ENCODE results near the gene RBP2.
"Not testable (repeated sequence)": the region's sequence is repeated elsewhere in the genome, so short reads cannot be mapped to it uniquely, and the experiment has no call there.

RBP2 gene

DNA sequence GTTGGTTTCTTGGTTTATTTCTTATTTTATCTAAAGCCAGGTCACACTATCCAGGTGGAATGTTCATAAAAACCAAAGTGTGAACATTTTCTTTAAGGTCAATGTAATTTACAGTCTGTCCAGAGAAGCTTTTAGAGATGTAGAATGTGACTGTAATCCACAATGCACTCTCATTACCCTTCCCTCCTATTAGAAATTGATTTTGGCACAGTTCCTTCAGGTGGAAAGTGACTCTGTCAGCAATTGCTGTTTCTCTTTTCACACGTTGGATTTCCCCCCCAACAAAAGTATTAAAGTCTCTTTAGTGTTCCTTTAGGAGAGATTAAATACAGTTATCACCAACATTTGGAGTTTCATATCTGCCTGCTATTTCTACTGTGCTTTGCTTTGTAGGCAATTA lies 55.3 kb downstream of the RBP2 start:
- Mint-ChIP-seq H3K36me3 (ENCODE audit: low read depth) (no peaks in the 10 kb centered on the region), H3K4me3 (no peak overlapping the region), H3K27me3 (ENCODE audit: low read depth) (peaks cover 6% of the 10 kb centered on the region), H3K4me1 (ENCODE audit: low read depth) (no peaks in the 10 kb centered on the region), H3K27ac (no peak overlapping the region), H3K9me3 (peaks cover 11% of the 10 kb centered on the region)
- no peak for DNase-seq (ENCODE audit: low spot score)

GRCh38 chr3:139418144-139418543 lies 58.2 kb downstream of the RBP2 start:
- H3K27me3 Mint-ChIP-seq (ENCODE audit: low read depth): peaks cover 6% of the 10 kb centered on the region
- no peak overlapping the region for H3K4me3 Mint-ChIP-seq
- no peak for DNase-seq (ENCODE audit: low spot score)
- H3K27ac Mint-ChIP-seq: no peak overlapping the region
- no peaks in the 10 kb centered on the region for H3K4me1 Mint-ChIP-seq (ENCODE audit: low read depth)
- H3K9me3 Mint-ChIP-seq: peaks cover 16% of the 10 kb centered on the region
- H3K36me3 Mint-ChIP-seq (ENCODE audit: low read depth): no peaks in the 10 kb centered on the region

DNA sequence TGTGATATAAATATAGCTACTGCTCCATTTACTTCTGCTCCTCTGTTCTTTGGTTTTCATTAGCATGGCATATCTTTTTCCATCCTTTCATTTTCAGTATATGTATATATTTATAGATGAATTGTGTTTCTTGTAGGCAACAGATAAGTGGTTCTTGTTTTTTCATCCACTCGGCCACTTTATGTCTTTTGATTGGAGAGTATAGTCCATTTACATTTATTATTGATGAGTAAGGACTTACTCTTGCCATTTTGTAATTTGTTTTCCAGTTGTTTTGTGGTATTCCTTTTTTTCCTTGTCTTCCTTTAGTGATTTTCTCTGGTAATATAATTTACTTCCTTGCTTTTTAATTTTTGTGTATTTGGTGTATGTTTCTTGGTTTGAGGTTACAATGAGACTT lies 60.0 kb downstream of the RBP2 start:
- Mint-ChIP-seq H3K9me3 (peaks cover 19% of the 10 kb centered on the region), H3K27me3 (ENCODE audit: low read depth) (peaks cover 6% of the 10 kb centered on the region), H3K4me1 (ENCODE audit: low read depth) (no peaks in the 10 kb centered on the region), H3K36me3 (ENCODE audit: low read depth) (no peaks in the 10 kb centered on the region), H3K27ac (no peak overlapping the region), H3K4me3 (no peak overlapping the region)
- no peak for DNase-seq (ENCODE audit: low spot score)

GRCh38 chr3:139414608-139415224 lies 61.6 kb downstream of the RBP2 start:
- Mint-ChIP-seq H3K4me3 (no peak overlapping the region), H3K36me3 (ENCODE audit: low read depth) (no peaks in the 10 kb centered on the region), H3K27me3 (ENCODE audit: low read depth) (peaks cover 6% of the 10 kb centered on the region), H3K27ac (no peak overlapping the region), H3K4me1 (ENCODE audit: low read depth) (no peaks in the 10 kb centered on the region), H3K9me3 (peaks cover 19% of the 10 kb centered on the region)
- DNase-seq (ENCODE audit: low spot score): no peak

- peaks cover 19% of the 10 kb centered on the region for H3K9me3 Mint-ChIP-seq
- H3K4me1 Mint-ChIP-seq (ENCODE audit: low read depth); DNase-seq (ENCODE audit: low spot score): not testable (repeated sequence)
Observed at GRCh38 chr3:139412891-139413290, 63.4 kb downstream of the RBP2 start.

More at GRCh38 chr3:139412891-139413290, 63.4 kb downstream of the RBP2 start:
- not testable (repeated sequence) for H3K4me3 Mint-ChIP-seq; H3K36me3 Mint-ChIP-seq (ENCODE audit: low read depth); H3K27me3 Mint-ChIP-seq (ENCODE audit: low read depth); H3K27ac Mint-ChIP-seq
